HepG2 (cell line): ENCODE data around the gene IPCEF1. TPM values are rescaled to one million over a fixed set of nuclear protein-coding genes. Genes with fewer than 3 reads are reported as not detected.

ENCODE experiments used
- ATAC-seq: fragments of 200-7000 bp; cut with Tn5 transposase; 3 replicates; pipeline ENCODE4 v1.9.1; 2020; ENCODE audit warnings: mild to moderate bottlenecking, moderate library complexity
- BruUV-seq: library from RNA; stranded (reverse); fragments of 400-500 nt; replicated peaks from 2 replicates; lab custom pipeline; 2021; lab: Mats Ljungman, UMichigan
- CTCF ChIA-PET: fragments of 300-600 bp; formaldehyde crosslinking; extraction: SDS; loops from one replicate; lab custom pipeline; 2021; ENCODE audit warnings: low total read pairs, inconsistent platforms, low intra/inter-chr PET ratio; lab: Yijun Ruan, JAX
- POLR2A ChIA-PET: fragments of 350-600 bp; sonication (Branson Sonifier 250); formaldehyde crosslinking; loops from one replicate; lab custom pipeline; 2020; ENCODE audit warnings: antibody characterized with exemption, inconsistent platforms; lab: Yijun Ruan, JAX
- DNase-seq: peaks from one replicate; pipeline ENCODE4 v3.0.0-alpha.2; 2015; ENCODE audit warnings: low spot score
- FAIRE-seq: peaks from 3 replicates; lab custom pipeline; 2011; peaks lifted over from hg19 to GRCh38; lab: Jason Lieb, UNC
- H2AFZ ChIP-seq: one replicate; pipeline ENCODE4 v1.6.1; 2011; ENCODE audit warnings: low read length, inconsistent platforms
- H3K27ac ChIP-seq: fragments of 300-600 bp; 3 replicates; pipeline ENCODE4 v1.8.0; 2011; ENCODE audit warnings: mixed run types, mild to moderate bottlenecking, mixed read lengths, low read length, inconsistent platforms; ENCODE audit not compliant: insufficient read depth; ENCODE audit errors: extremely low read length
- H3K27me3 ChIP-seq, 2 experiments: fragments of 200-600 bp in 1 of 2; 2 replicates in 1 of 2; 3 replicates in 1 of 2; pipeline versions ENCODE4 v1.6.0 to v1.8.0; 2011; ENCODE audit warnings: low read length in 2 of 2, mild to moderate bottlenecking in 2 of 2, moderate library complexity in 2 of 2, inconsistent platforms in 1 of 2; ENCODE audit not compliant: insufficient read depth in 2 of 2, control insufficient read depth in 1 of 2
- H3K36me3 ChIP-seq, 2 experiments: fragments of 200-600 bp in 1 of 2; replicated peaks in 1 of 2; 2 replicates in 1 of 2; 3 replicates in 1 of 2; pipeline versions ENCODE4 v1.5.1 to v1.8.0; 2011; ENCODE audit warnings: low read length in 2 of 2, inconsistent platforms in 1 of 2; ENCODE audit not compliant: insufficient read depth in 2 of 2, control insufficient read depth in 1 of 2
- H3K4me1 ChIP-seq: 2 replicates; pipeline ENCODE4 v1.5.1; 2012; ENCODE audit warnings: low read length, inconsistent platforms; ENCODE audit not compliant: insufficient read depth
- H3K4me2 ChIP-seq: 2 replicates; pipeline ENCODE4 v1.6.0; 2011; ENCODE audit warnings: low read depth, low read length, inconsistent platforms
- H3K4me3 ChIP-seq, 3 experiments: fragments of 200-600 bp in 1 of 3; sonication (generic), shearing (Covaris generic) in 1 of 3; replicated peaks in 1 of 3; 2 replicates each; pipeline ENCODE4 v1.5.1; 2011 to 2016; ENCODE audit warnings: low read length in 3 of 3, inconsistent platforms in 2 of 3, low read depth in 2 of 3, mild to moderate bottlenecking in 2 of 3, control low read depth in 1 of 3, mixed read lengths in 1 of 3; ENCODE audit not compliant: insufficient read depth in 1 of 3
- H3K79me2 ChIP-seq: one replicate; pipeline ENCODE4 v1.6.1; 2011; ENCODE audit warnings: low read length, inconsistent platforms; ENCODE audit not compliant: insufficient read depth
- H3K9ac ChIP-seq: 2 replicates; pipeline ENCODE4 v1.6.0; 2011; ENCODE audit warnings: mild to moderate bottlenecking, low read depth, low read length, inconsistent platforms; ENCODE audit not compliant: insufficient read depth
- H3K9me3 ChIP-seq: 2 replicates; pipeline ENCODE4 v1.5.1; 2012; ENCODE audit warnings: mild to moderate bottlenecking, low read length
- H4K20me1 ChIP-seq: 2 replicates; pipeline ENCODE4 v1.6.0; 2011; ENCODE audit warnings: inconsistent platforms, mild to moderate bottlenecking, low read length, moderate library complexity; ENCODE audit not compliant: insufficient read depth
- EED ChIP-seq: sonication (generic); formaldehyde crosslinking; IDR thresholded peaks from 2 replicates; pipeline ENCODE4 v1.5.0; 2020; ENCODE audit warnings: mild to moderate bottlenecking, missing genetic modification reagents
- FOXA1 ChIP-seq, 2 experiments: fragments of 450-650 bp in 1 of 2; sonication (generic) in 1 of 2; formaldehyde crosslinking in 1 of 2; IDR thresholded peaks; 2 replicates each; pipeline versions ENCODE4 v1.4.0 to v1.6.1; 2016 to 2020; ENCODE audit warnings: missing genetic modification reagents in 1 of 2
- FOXC1 ChIP-seq: sonication (generic); formaldehyde crosslinking; IDR thresholded peaks from 2 replicates; pipeline ENCODE4 v1.8.0; 2022; ENCODE audit warnings: mild to moderate bottlenecking, missing genetic modification reagents, borderline replicate concordance
- HDAC2 ChIP-seq: sonication (generic); formaldehyde crosslinking; IDR thresholded peaks from 2 replicates; pipeline ENCODE4 v1.4.0; 2020; ENCODE audit warnings: missing genetic modification reagents
- HMGXB4 ChIP-seq, 2 experiments: sonication (generic) in 1 of 2; formaldehyde crosslinking in 1 of 2; IDR thresholded peaks; 2 replicates each; pipeline versions ENCODE4 v1.4.0 to v1.6.1; 2018 to 2020; ENCODE audit warnings: missing genetic modification reagents in 2 of 2, borderline replicate concordance in 1 of 2, low read depth in 1 of 2, mild to moderate bottlenecking in 1 of 2, missing biosample characterization in 1 of 2
- NONO ChIP-seq, 2 experiments: fragments of 450-650 bp in 1 of 2; sonication (generic) in 1 of 2; formaldehyde crosslinking in 1 of 2; IDR thresholded peaks in 1 of 2; conservative IDR thresholded peaks in 1 of 2; 2 replicates each; pipeline versions ENCODE4 v1.6.1 to v1.8.0; 2017 to 2022; ENCODE audit warnings: mild to moderate bottlenecking in 1 of 2, missing genetic modification reagents in 1 of 2, moderate library complexity in 1 of 2
- NR2F2 ChIP-seq: IDR thresholded peaks from 2 replicates; pipeline ENCODE4 v1.6.1; 2012; ENCODE audit warnings: low read depth, inconsistent platforms, borderline replicate concordance
- PLRG1 ChIP-seq: fragments of 450-650 bp; conservative IDR thresholded peaks from 2 replicates; pipeline ENCODE4 v1.6.1; 2016
- POLR2A ChIP-seq, 2 experiments: IDR thresholded peaks; 2 replicates each; pipeline ENCODE4 v1.6.1; 2011; ENCODE audit warnings: low read depth in 2 of 2, low read length in 2 of 2, mild to moderate bottlenecking in 1 of 2, moderate library complexity in 1 of 2; ENCODE audit not compliant: insufficient read depth in 1 of 2
- PRDM4 ChIP-seq: sonication (generic); formaldehyde crosslinking; IDR thresholded peaks from 2 replicates; pipeline ENCODE4 v1.9.0; 2021; ENCODE audit warnings: missing genetic modification reagents, borderline replicate concordance
- RCOR2 ChIP-seq: IDR thresholded peaks from 2 replicates; pipeline ENCODE4 v1.6.1; 2016; ENCODE audit warnings: missing biosample characterization, missing genetic modification reagents
- RNF219 ChIP-seq: sonication (generic); formaldehyde crosslinking; IDR thresholded peaks from 2 replicates; pipeline ENCODE4 v1.5.0; 2020; ENCODE audit warnings: mild to moderate bottlenecking, missing genetic modification reagents
- TRAFD1 ChIP-seq: sonication (generic); formaldehyde crosslinking; IDR thresholded peaks from 2 replicates; pipeline ENCODE4 v1.5.1; 2020; ENCODE audit warnings: missing genetic modification reagents, mild to moderate bottlenecking, borderline replicate concordance
- ZNF709 ChIP-seq: sonication (generic); formaldehyde crosslinking; IDR thresholded peaks from 2 replicates; pipeline ENCODE4 v1.5.0; 2020; ENCODE audit warnings: mild to moderate bottlenecking, missing genetic modification reagents
- WGBS: methylation state at CpG from one replicate; pipeline ENCODE4 v1.1.6; 2017; ENCODE audit warnings: low lambda C conversion rate; 5-methylcytosine and 5-hydroxymethylcytosine counted together
- in situ Hi-C: cut with HindIII; loops from 2 replicates; pipeline ENCODE4 v1.10.0; 2017; ENCODE audit warnings: low pct_unique_long_range_greater_than_20kb; ENCODE audit not compliant: extremely low pct_ligation_motif_present
- intact Hi-C: fragments of 100-400 bp; cut with micrococcal nuclease; formaldehyde crosslinking; loops from one replicate; pipeline ENCODE4 v1.10.0; 2022; ENCODE audit not compliant: unreplicated experiment
- polyA plus RNA-seq, 8 experiments: library from polyadenylated mRNA; depleted of rRNA in 3 of 8; stranded (reverse) in 7 of 8; unstranded in 1 of 8; fragments of >200 nt; fragmentation: Illumina TruSeq in 4 of 8; extraction: Trizol in 4 of 8; gene quantifications; 2 replicates each; pipeline versions ENCODE4 v1.2.1 to v1.2.3, GENCODE V29; 2011 to 2016; ENCODE audit warnings: low read depth in 4 of 8, missing spikeins in 1 of 8, mixed read lengths in 1 of 8; ENCODE audit not compliant: insufficient read depth in 1 of 8
- total RNA-seq, 5 experiments: library from RNA; depleted of rRNA; stranded (reverse); fragments of >200 nt; fragmentation: Illumina TruSeq; extraction: Trizol; gene quantifications; 2 replicates each; pipeline ENCODE4 v1.2.3, GENCODE V29; 2016; ENCODE audit warnings: low read depth in 1 of 5

The IPCEF1 gene
- total and polyA plus RNA-seq, 2 of the 13 experiments (the other 11 are each of a cell fraction or from before 2014, with no cell fraction given), result 0.03 TPM; not detected in 1

- no peak for TF ChIP-seq TRAFD1 (CRISPR knock-in tag)
- TF ChIP-seq RCOR2 (CRISPR knock-in tag), result no peak
- no peak for TF ChIP-seq NONO (IDR thresholded peaks at IDR 0.05)
- TF ChIP-seq NONO (CRISPR knock-in tag; conservative IDR thresholded peaks at IDR 0.05), result no peak
- no peak for TF ChIP-seq PLRG1
- no peak for TF ChIP-seq EED (CRISPR knock-in tag)
- no peak for TF ChIP-seq FOXA1 (IDR thresholded peaks at IDR 0.05)
- TF ChIP-seq FOXA1 (CRISPR knock-in tag; IDR thresholded peaks at IDR 0.05), result no peak
- TF ChIP-seq ZNF709 (CRISPR knock-in tag), result no peak
- no peak for TF ChIP-seq NR2F2
- no peak for TF ChIP-seq RNF219 (CRISPR knock-in tag)
Measured at GRCh38 chr6:154379585-154379984, 23.0 kb upstream of the IPCEF1 start (continued).

GRCh38 chr6:154378518-154378917 lies 21.9 kb upstream of the IPCEF1 start:
- ATAC-seq (peak; percentile 34; the same call in 2 of the 3 replicates), FAIRE-seq (no peak), DNase-seq (no peak)
- Histone ChIP-seq H3K27me3 (no peaks in the 10 kb centered on the region), H3K36me3 (no peaks in the 10 kb centered on the region), H4K20me1 (no peaks in the 10 kb centered on the region), H3K9me3 (no peaks in the 10 kb centered on the region), H3K79me2 (no peaks in the 10 kb centered on the region), H3K4me1 (no peaks in the 10 kb centered on the region), H3K4me2 (no peak overlapping the region), H3K9ac (no peak overlapping the region), H3K4me3 (no peak overlapping the region), H2AFZ (no peak overlapping the region), H3K27ac (no peak overlapping the region)
- WGBS, result 65% methylated on average over 2 of the region's 2 CpGs
- intact Hi-C loops (loop anchor here (1.0 kb wide), 1 partner anchor 51 kb away; no protein-coding TSS in a partner anchor), in situ Hi-C loops (no loop called here)
- POLR2A ChIA-PET, result no interaction called here
- CTCF ChIA-PET, result no interaction called here
- no TSS peak for BruUV-seq
- TF ChIP-seq HMGXB4 (CRISPR knock-in tag; IDR thresholded peaks at IDR 0.05; ENCODE audit: borderline replicate concordance in 1 of 2, low read depth in 1 of 2) (no peak), FOXC1 (no peak), POLR2A (IDR thresholded peaks at IDR 0.05; ENCODE audit: insufficient read depth in 1 of 2, low read depth in 2 of 2, low read length in 2 of 2) (no peak), HDAC2 (no peak), PRDM4 (CRISPR knock-in tag) (no peak)
